Measurements from ENCODE around the gene TACC3.

The TACC3 gene

GRCh38 chr4:1749826-1750225, 28.5 kb downstream of the TACC3 start:
- no peak for DNase-seq (ENCODE audit: low read depth)
- no peak for TF ChIP-seq CTCF (IDR thresholded peaks at IDR 0.05; ENCODE audit: control insufficient read depth, insufficient read depth, low read depth, low read length, missing control alignments)
- H3K4me3 ChIP-seq (ENCODE audit: control insufficient read depth, low read depth, low read length): no peak overlapping the region

- no peak overlapping the region for H3K4me3 ChIP-seq (ENCODE audit: control insufficient read depth, low read depth, low read length)
- TF ChIP-seq CTCF (IDR thresholded peaks at IDR 0.05; ENCODE audit: control insufficient read depth, insufficient read depth, low read depth, low read length, missing control alignments): no peak
- no peak for DNase-seq (ENCODE audit: low read depth)
Observed at GRCh38 chr4:1750381-1751154, 29.2 kb downstream of the TACC3 start.

GRCh38 chr4:1751155-1751918, 30.0 kb downstream of the TACC3 start:
- no peak for TF ChIP-seq CTCF (IDR thresholded peaks at IDR 0.05; ENCODE audit: control insufficient read depth, insufficient read depth, low read depth, low read length, missing control alignments)
- no peak overlapping the region for H3K4me3 ChIP-seq (ENCODE audit: control insufficient read depth, low read depth, low read length)
- no peak for DNase-seq (ENCODE audit: low read depth)

GRCh38 chr4:1751919-1752283, 30.6 kb downstream of the TACC3 start:
- TF ChIP-seq CTCF (IDR thresholded peaks at IDR 0.05; ENCODE audit: control insufficient read depth, insufficient read depth, low read depth, low read length, missing control alignments): no peak
- DNase-seq (ENCODE audit: low read depth): no peak
- H3K4me3 ChIP-seq (ENCODE audit: control insufficient read depth, low read depth, low read length): no peak overlapping the region

- DNase-seq (ENCODE audit: low read depth): no peak
Observed at GRCh38 chr4:1752284-1753041, 31.1 kb downstream of the TACC3 start.

More at GRCh38 chr4:1752284-1753041, 31.1 kb downstream of the TACC3 start:
- no peak overlapping the region for H3K4me3 ChIP-seq (ENCODE audit: control insufficient read depth, low read depth, low read length)
- TF ChIP-seq CTCF (IDR thresholded peaks at IDR 0.05; ENCODE audit: control insufficient read depth, insufficient read depth, low read depth, low read length, missing control alignments): no peak

All from AG09309 (cell line).